Measurements from ENCODE around the gene FGF7. TPM values are rescaled to one million over a fixed set of nuclear protein-coding genes. Genes with fewer than 3 reads are reported as not detected.

Gene FGF7, protein sequence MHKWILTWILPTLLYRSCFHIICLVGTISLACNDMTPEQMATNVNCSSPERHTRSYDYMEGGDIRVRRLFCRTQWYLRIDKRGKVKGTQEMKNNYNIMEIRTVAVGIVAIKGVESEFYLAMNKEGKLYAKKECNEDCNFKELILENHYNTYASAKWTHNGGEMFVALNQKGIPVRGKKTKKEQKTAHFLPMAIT
- total RNA-seq (2022; extraction: Qiagen RNA extraction) = not detected in 5 replicates

DNA sequence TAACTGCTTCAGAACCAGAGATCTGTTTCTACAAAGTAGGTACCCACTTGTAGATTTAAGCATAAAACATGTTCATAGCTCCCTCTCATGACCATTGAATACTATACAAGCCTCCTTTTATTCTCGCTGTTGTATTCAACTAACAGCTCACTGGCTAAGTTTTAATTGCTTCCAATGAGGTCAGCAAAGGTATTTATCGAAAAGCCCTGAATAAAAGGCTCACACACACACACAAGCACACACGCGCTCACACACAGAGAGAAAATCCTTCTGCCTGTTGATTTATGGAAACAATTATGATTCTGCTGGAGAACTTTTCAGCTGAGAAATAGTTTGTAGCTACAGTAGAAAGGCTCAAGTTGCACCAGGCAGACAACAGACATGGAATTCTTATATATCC lies at the start of gene FGF7:
FGF7 (plus strand) TSS at position 222 of the 400 bp plus-strand sequence. CDS start 1,056 bp downstream, outside the sequence.

Other genes with a start within 250 kb of the FGF7 start
- gene FAM227B, start 197.6 kb downstream of the FGF7 start, total RNA-seq (2022; extraction: Qiagen RNA extraction) = 0.47 to 1.0 TPM (median 0.69 TPM) in 5 replicates
- 18.1 to 23.5 TPM (median 20.0 TPM) in 5 replicates for gene DTWD1, start 197.8 kb downstream of the FGF7 start, total RNA-seq (2022; extraction: Qiagen RNA extraction)